Measurements from ENCODE around the gene ANKRD9.

The ANKRD9 gene

GRCh38 chr14:102511538-102511937 lies 2.0 kb upstream of the ANKRD9 start:
- DNase-seq (ENCODE audit: insufficient read length, low spot score) (no peak), FAIRE-seq (no peak)
- no peak for TF ChIP-seq POLR2A (IDR thresholded peaks at IDR 0.05; ENCODE audit: low read depth, low read length)

- DNase-seq (ENCODE audit: insufficient read length, low spot score) (no peak), FAIRE-seq (no peak)
- no peak for TF ChIP-seq POLR2A (IDR thresholded peaks at IDR 0.05; ENCODE audit: low read depth, low read length)
These were observed 1.3 kb upstream of the ANKRD9 start for GRCh38 chr14:102510616-102511520.

GRCh38 chr14:102508774-102509745 lies 516 bp downstream of the ANKRD9 start:
- TF ChIP-seq POLR2A (IDR thresholded peaks at IDR 0.05; ENCODE audit: low read depth, low read length): no peak
- DNase-seq (ENCODE audit: insufficient read length, low spot score) (peak; percentile 86), FAIRE-seq (no peak)

- DNase-seq (ENCODE audit: insufficient read length, low spot score) (peak; percentile 84), FAIRE-seq (peak; percentile 75)
- TF ChIP-seq POLR2A (IDR thresholded peaks at IDR 0.05; ENCODE audit: low read depth, low read length): no peak
These were observed 1.2 kb downstream of the ANKRD9 start for GRCh38 chr14:102508410-102508773.

- no peak for TF ChIP-seq POLR2A (IDR thresholded peaks at IDR 0.05; ENCODE audit: low read depth, low read length)
- no peak for FAIRE-seq
- no peak for DNase-seq (ENCODE audit: insufficient read length, low spot score)
These were observed 1.7 kb downstream of the ANKRD9 start for GRCh38 chr14:102507857-102508312.

- TF ChIP-seq POLR2A (IDR thresholded peaks at IDR 0.05; ENCODE audit: low read depth, low read length): no peak
- no peak for FAIRE-seq
- no peak for DNase-seq (ENCODE audit: insufficient read length, low spot score)
These were observed 2.3 kb downstream of the ANKRD9 start for GRCh38 chr14:102507081-102507856.

GRCh38 chr14:102506626-102506925 lies 3.0 kb downstream of the ANKRD9 start:
- no peak for FAIRE-seq
- no peak for DNase-seq (ENCODE audit: insufficient read length, low spot score)
- TF ChIP-seq POLR2A (IDR thresholded peaks at IDR 0.05; ENCODE audit: low read depth, low read length): no peak

- DNase-seq (ENCODE audit: insufficient read length, low spot score) (no peak), FAIRE-seq (no peak)
- no peak for TF ChIP-seq POLR2A (IDR thresholded peaks at IDR 0.05; ENCODE audit: low read depth, low read length)
These were observed 3.6 kb downstream of the ANKRD9 start for GRCh38 chr14:102505775-102506625.

GRCh38 chr14:102505000-102505619 lies 4.5 kb downstream of the ANKRD9 start:
- DNase-seq (ENCODE audit: insufficient read length, low spot score) (no peak), FAIRE-seq (no peak)
- no peak for TF ChIP-seq POLR2A (IDR thresholded peaks at IDR 0.05; ENCODE audit: low read depth, low read length)

- DNase-seq (ENCODE audit: insufficient read length, low spot score) (no peak), FAIRE-seq (no peak)
- TF ChIP-seq POLR2A (IDR thresholded peaks at IDR 0.05; ENCODE audit: low read depth, low read length): no peak
These were observed 5.1 kb downstream of the ANKRD9 start for GRCh38 chr14:102504328-102504999.

- TF ChIP-seq POLR2A (IDR thresholded peaks at IDR 0.05; ENCODE audit: low read depth, low read length): no peak
- DNase-seq (ENCODE audit: insufficient read length, low spot score) (no peak), FAIRE-seq (peak; percentile 43)
These were observed 5.8 kb downstream of the ANKRD9 start for GRCh38 chr14:102503641-102504327.
